Hypothalamus (tissue), 51 donors: ENCODE data around the gene ATP8A2.
"Not testable (repeated sequence)": the region's sequence is repeated elsewhere in the genome, so short reads cannot be mapped to it uniquely, and the experiment has no call there.

ENCODE experiments used
- DNase-seq, 51 donors: peaks; one replicate each; lab custom pipeline; 2025; lab: John Stamatoyannopoulos, UW

ATP8A2 gene

DNA sequence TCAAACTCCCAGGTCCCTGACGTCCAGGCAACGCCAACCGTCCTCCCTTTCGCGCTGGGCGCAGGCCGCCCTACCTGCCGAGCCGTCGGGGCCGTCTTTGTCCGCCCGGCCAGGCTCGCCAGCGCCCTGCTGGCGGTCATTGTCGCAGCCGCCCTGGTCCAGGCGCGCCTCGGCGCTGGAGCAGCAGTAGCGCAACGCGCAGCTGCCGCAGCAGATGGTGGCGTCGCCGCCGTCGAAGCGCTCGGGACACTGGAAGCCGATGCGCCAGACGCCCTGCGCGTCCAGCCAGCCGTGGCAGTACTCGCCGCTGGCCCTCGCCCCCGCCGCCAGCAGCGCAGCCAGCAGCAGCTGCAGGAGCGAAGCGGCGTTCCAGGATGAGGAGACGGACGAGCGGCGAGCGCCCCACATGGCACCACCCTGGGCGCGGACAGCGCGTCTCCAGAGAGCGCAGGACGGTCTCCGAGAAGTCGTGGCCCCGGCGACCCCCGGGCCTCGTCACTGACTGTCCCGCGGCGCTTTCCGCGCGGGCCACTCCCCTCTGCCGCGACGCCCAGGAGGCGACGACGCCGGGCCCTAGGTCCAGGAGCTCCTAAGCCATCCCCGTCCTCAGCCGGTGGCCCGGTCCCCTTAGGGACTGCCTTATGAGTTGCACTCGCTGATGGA, 678.9 kb downstream of the ATP8A2 start:
- peak in 24 of 51 donors; percentile 5 to 61 (median 38) for DNase-seq

DNA sequence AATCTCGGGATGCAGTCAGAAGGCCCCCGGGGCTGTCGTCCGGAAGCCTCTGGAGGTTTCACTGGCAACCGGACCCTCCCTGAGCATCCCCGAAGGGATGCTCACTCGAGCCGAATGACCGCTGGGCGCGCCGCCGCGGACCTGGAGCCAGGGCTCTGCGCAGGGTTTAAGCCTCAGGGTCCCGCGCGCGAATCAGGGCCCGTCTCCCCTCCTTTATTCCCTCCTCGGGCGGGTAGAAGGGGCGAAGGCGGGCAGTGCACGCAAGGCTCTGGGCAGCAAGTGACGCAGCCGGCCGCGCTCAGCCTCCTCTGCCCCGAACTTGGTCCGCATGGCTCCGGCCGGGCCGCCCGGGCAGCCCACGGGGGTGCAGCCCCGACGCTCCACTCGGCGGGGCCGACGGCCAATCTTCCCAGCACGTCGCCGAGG, 679.5 kb downstream of the ATP8A2 start:
- DNase-seq: peak in 7 of 51 donors; percentile 6 to 54 (median 49)

DNA sequence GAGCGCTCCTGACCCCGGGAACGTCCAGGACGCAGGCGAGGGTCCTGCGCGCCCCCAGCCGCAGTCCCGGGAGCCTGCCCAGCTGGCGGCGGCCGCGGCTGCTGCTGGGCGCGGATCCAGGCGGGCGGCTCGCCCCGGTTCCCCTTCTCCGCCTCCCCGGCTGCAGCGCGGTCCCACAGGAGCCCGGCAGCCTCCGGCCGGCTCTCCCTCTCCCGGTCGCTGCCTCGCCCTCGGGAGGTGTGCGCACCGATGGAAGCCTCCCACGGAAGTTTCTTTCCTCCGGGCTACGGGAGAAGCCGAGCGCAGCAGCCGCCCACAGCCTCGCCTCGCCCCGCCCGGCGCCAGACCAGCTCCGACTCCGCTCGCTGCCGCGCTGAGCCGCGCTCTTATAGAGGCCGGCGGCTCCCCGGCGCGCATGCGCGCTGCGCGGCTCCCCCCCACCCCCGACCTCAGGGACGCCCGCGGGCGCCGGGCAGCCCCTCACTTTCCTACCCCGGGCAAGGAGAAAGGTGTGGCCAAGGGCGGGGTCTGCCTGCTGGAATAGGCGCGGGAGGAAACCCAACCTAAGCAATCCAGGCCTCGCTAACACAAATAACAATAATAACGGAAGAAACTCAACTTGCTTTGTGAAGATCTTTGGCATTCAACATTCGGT, 680.0 kb downstream of the ATP8A2 start, which contains the start of gene SHISA2:
Gene SHISA2, minus strand, starts transcription at position 360 of the 655 bp plus-strand sequence. CDS start 1,041 bp downstream, outside the sequence.
- peak in 34 of 51 donors; percentile 12 to 62 (median 38) for DNase-seq

DNA sequence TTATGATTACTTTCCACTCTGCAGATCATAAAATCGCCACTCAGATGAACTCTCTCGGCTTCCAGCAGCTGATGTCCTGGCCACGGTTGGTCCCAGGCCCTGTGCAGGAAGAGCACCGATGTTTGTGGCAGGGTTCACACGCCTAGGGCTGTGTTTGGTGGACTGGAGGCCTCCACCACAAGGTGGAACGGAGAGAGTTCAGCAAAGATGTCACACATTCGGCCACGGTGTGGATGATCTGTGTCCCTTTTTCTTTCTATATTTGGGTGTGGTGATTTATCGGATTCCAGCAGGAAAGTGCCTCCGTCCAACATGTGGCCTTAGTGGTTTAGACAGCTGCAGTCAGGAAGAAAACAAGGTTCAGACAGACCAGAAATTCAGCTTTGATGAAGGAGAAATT, 680.6 kb downstream of the ATP8A2 start:
- no peak for DNase-seq

DNA sequence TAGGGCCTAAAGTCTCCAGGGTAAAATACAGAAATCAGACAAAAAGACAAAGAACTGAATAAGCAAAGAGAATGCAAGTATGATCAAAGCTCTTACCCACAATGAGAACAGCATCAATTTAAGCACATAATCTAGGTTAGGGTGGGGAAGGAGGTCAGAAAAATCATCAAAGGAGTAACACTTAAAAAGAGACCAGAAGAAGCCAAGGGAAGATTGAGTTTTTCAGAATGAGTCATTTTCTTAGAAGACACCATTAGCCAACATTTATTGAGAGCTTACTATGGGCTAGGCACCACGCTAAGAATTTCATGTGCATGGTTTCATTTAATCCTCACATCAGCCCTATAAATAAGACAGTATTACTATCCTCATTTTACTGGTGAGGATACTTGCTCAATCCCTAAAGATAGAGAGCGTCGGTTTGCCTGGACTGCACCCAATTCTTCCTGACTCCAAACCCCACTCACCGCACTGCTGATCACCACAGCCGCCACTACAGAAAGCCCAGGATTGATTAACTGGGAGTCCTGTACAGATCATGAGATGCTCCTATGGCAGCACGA, 681.7 kb downstream of the ATP8A2 start:
- no peak for DNase-seq

DNA sequence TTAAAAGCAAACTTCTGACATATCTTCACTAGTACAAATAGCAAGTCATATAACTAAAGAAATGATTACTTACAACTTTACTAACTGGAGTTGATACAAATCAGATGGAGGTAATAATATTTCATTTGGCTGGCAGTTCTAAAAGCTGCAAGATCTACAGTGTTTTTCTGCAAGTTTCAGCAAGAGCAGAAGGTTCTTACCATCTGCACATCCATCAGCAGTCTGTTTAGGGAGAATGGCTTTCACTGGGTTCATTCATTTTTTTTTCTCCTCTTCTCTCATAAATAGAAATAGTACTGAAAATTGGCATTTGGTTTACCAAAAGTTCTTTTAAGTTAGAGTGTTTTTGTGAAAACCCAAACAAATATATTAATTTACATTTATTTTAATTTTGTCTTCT, 683.1 kb downstream of the ATP8A2 start:
- no peak for DNase-seq

DNA sequence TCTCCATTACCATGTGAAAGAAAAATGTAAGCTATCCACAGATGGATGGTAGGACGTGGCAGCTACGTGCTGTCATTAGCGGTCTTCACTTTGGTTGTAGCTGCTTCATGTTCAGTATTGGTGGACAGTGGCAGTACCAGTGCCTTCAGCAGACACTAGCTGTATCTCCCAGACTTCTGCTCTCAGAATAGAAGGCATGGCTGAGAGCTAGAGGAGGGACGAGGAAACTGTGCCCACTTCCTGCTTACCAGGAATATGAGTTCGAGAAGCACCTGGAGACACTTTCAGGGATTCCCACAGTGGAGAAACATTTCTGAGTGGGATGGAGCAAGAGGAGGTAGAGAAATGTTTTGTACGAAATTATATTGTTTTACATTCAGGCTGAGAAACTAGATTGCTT, 686.9 kb downstream of the ATP8A2 start:
- DNase-seq: no peak

DNA sequence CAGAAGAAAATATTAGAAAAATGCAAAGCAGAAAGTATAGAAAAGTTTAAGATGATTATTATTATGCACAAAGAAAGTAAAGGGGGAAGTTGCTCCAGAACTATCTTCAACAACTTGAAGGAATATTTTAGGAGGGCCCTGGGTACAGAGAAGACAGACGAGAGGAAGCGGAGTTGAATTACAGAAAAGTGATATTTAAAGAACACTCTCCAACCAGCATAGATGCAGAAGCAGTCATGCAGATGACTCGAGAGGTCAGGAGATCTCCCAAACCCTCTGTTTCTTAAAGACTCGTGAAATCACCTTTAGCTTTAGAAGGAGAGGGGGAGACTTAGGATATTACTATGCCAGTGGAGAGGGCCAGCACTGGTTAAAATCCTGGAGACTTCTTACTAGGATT, 688.6 kb downstream of the ATP8A2 start:
- DNase-seq: no peak

DNA sequence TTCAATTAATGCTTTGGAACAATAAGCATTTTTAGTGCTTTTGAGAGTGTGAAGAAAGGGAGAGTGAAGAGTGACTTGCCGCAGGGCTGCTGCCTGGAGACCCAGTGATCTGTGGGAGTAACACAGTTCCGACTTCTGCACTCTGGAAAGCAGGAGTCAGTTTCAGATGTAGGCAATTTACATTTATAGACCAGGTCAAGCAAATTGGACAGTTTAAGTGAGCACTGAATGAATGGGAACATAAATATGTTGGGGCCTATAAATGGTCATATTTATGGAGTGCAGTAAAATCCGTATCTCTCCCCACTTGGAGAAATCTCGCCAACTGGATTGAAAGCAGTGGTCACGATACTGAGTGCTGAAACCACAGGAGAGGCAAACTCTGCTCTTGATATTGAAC, 689.5 kb downstream of the ATP8A2 start:
- DNase-seq: no peak

DNA sequence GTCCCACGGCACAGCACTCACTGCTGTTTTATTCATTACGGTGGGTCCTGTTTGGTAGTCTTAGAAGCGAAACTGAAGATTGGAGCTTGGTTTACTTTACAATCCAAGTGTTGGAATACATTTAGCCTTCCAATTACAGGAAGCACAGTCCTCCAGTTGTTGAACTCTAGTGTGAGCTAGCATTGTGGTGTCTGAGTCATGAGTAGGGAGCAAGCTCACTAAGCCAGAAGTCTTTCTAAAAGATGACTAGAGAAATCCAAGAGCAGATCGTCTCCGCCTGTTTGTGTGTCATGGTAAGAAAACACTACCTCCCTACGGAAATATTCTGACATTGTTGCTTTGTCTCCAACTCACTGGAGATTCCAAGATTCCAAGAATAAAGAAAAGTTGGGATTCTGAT, 690.2 kb downstream of the ATP8A2 start:
- no peak for DNase-seq

DNA sequence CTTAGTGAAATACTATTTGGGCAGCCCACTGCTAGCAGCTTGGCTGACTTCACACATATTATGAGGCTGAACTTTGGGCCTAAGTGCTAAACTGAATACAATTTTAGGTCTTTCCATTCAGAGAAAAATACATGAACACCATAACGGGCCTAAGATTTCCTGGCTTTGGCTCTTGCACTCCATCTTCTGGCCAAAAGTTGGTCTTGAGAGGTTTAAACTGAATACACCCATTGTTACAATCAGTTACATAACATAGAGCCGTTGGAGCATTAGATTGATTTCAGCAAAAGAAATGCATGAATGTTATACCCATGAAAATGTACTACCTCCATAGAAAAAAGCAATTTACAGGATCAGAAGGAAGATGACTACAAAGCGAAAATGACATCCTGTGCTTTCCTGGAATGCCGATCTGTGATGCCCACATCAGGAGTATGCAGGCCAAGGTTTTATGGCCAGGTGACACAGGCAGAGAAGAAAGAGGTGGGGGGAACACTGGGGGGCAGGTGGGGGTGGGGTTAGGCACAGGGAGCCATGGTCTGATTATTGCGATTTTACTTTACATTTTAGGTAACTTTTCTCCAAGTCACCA, 691.2 kb downstream of the ATP8A2 start:
- peak in 23 of 51 donors; percentile 6 to 83 (median 28) for DNase-seq

DNA sequence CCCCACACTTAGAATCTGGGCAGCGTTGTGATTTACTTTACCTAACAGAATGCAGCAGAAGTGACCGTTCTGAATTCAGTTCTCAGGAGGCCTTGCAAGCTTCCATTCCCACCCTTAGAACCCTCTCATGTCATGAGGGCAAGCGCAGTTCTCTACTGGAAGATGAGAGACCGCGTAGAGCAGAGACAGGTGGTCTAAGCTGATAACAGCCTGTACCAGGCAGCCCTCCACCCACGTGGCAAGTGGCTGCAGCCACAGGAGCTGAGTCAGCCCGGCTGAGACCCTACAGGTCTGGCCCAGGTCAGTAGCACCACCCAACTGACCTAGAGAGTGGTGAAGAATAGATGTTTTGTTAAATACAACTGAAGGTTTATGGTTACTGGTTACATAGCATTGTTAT, 694.7 kb downstream of the ATP8A2 start:
- not testable (repeated sequence) for DNase-seq

DNA sequence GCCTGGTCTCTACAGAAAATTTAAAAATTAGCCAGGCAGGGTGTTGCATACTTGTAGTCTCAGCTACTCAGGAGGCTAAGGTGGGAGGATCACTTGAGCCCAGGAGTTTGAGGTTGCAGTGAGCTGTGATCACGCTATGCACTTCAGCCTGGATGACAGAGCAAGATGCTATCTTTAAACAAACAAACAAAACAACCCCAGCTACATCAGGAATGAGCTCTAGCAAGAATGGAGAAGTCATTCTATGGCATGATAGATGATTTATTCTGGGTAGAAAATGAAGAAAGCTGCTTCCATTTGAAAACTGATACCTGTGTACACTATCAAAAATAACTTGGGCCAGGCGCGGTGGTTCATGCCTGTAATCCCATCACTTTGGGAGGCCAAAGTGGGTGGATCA, 695.8 kb downstream of the ATP8A2 start:
- no peak for DNase-seq

DNA sequence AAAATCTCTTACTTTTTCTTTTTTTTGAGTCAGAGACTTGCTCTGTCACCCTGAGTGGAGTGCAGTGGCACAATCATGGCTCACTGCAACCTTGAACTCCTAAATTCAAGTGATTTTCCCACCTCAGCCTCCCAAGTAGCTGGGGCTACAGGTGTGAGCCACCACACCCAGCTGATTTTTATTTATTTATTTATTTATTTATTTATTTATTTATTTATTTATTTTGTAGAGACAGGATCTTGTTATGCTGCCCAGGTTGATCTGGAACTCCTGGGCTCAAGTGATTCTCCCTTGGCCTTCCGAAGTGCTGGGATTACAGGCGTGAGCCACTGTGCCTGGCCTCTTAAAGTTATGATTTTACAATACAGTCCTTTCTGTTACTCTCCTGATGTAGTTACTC, 696.6 kb downstream of the ATP8A2 start:
- not testable (repeated sequence) for DNase-seq

DNA sequence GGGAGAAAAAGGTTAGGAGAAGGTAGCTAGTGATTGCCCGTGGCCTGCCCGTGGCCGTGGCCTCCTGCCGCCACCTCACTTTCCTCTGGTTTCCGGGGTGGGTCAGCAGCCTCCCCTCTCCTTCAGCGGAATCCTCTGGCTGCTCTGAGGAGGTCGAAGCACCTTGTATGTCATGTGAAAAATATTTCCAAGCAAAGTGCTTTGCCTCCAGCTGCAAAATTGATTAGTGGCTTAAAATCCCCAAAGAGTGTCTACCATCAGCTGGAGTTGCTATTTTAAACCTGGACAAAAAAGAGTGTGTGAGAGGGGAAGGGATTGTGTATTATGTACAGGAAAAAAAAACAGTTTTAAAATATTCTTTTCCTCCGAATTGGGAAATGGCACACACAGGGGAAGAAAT, 697.9 kb downstream of the ATP8A2 start:
- not testable (repeated sequence) for DNase-seq

DNA sequence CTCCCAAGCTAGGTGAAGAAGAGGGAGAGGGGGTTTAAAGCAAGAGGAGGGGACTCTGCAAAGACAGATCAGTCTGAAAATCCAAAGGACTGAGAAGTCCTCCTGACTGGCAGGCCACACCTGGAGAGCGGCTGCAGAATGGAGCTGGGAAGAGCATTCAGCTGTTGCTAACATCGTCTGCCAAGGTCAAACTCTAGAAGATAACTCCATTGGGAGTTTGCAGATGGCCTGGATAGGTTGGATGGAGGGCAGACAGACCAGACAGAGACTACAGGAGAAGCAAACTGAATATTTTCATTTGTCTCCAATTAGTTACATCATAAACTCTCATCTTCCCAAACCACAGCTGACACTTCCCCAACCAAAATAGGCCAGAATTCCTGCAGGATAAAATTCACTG, 699.9 kb downstream of the ATP8A2 start:
- DNase-seq: no peak

DNA sequence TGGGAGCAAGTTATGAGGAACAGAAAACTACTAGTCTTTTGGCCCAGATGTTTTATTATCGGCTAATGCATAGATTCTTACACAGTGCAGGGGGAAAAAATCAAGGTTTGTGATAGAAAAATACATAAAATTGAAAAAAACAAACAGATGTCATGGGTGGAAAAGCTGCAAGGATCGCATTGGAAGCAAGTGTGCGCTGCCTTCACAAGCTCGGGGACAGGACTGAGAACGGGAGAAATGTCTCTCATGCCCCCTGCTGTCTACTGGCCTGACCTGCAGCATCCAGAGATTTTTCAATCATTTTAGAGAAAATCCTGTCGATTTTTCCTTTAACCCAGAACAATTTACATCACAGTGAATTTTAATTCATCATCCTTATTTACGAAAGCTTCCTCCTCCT, 700.6 kb downstream of the ATP8A2 start:
- DNase-seq: peak in 1 of 51 donors; percentile 22

DNA sequence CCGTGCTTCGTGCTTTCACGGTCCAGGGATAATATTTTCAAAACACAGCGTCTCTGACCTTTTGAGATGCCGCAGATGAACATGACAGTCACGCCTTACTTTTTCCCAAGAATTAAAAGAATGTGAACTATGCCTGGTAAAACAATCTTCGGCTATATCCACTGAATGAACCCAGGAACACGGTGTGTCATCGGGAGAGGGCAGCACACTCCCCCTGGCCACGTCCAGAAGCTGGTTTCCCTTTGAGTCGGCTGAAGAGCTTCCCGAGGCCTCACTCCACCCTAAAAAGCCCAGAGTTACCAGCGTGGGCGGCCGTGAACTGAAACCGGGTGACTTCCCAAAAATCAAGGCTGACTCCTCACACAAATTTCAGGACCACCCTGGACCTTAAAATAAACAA, 702.9 kb downstream of the ATP8A2 start:
- no peak for DNase-seq
